Measurements from ENCODE around the gene ARL5C. TPM values are rescaled to one million over a fixed set of nuclear protein-coding genes. Genes with fewer than 3 reads are reported as not detected.

The ARL5C gene
- total RNA-seq, 1 donor from 2014 or later: not detected

Other genes with a start within 250 kb of the ARL5C start
- not detected in 2 replicates for gene FBXO47, start 198.8 kb downstream of the ARL5C start, total RNA-seq
- gene PLXDC1, start 14.5 kb downstream of the ARL5C start, total RNA-seq: 8.9 and 13.8 TPM in 2 replicates
- gene CACNB1, start 31.5 kb upstream of the ARL5C start, total RNA-seq: 16.6 and 16.9 TPM in 2 replicates
- 1,346 and 1,451 TPM in 2 replicates for gene RPL19, start 34.1 kb upstream of the ARL5C start, total RNA-seq
- not detected in 2 replicates for gene STAC2, start 59.8 kb upstream of the ARL5C start, total RNA-seq
- 18.3 and 21.6 TPM in 2 replicates for gene FBXL20, start 235.5 kb upstream of the ARL5C start, total RNA-seq